Activated CD4-positive, alpha-beta T cell treated with anti-CD3 and anti-CD28 coated beads for 36 hours (primary cell): ENCODE data around the gene MAMDC2. TPM values are rescaled to one million over a fixed set of nuclear protein-coding genes. Genes with fewer than 3 reads are reported as not detected.

Experiments
- ATAC-seq: fragments of 200-7000 bp; cut with Tn5 transposase; one replicate; pipeline ENCODE4 v1.10.0; 2021; ENCODE audit warnings: mild to moderate bottlenecking, moderate library complexity
- CTCF ChIA-PET: fragments of 350-600 bp; sonication (Branson Sonifier 250); formaldehyde crosslinking; loops from one replicate; lab custom pipeline; 2021; ENCODE audit warnings: antibody characterized with exemption; lab: Charles Lee
- POLR2A ChIA-PET: fragments of 350-600 bp; sonication (Branson Sonifier 250); formaldehyde crosslinking; loops from one replicate; lab custom pipeline; 2021; ENCODE audit warnings: antibody characterized with exemption, inconsistent platforms; lab: Charles Lee
- DNase-seq: peaks from one replicate; pipeline ENCODE4 v3.0.0-alpha.2; 2020
- H3K27ac Mint-ChIP-seq: one replicate; pipeline ENCODE4 v1.8.0; 2021; ENCODE audit warnings: mixed read lengths
- H3K27me3 Mint-ChIP-seq: one replicate; pipeline ENCODE4 v1.8.0; 2021; ENCODE audit warnings: mixed read lengths
- H3K36me3 Mint-ChIP-seq: one replicate; pipeline ENCODE4 v1.8.0; 2021; ENCODE audit warnings: low read depth, mixed read lengths
- H3K4me1 Mint-ChIP-seq: one replicate; pipeline ENCODE4 v1.8.0; 2021; ENCODE audit warnings: mixed read lengths
- H3K4me3 Mint-ChIP-seq: one replicate; pipeline ENCODE4 v1.8.0; 2021; ENCODE audit warnings: mild to moderate bottlenecking, moderate library complexity, mixed read lengths
- H3K9me3 Mint-ChIP-seq: one replicate; pipeline ENCODE4 v1.8.0; 2021; ENCODE audit warnings: low read depth, mixed read lengths
- intact Hi-C, 2 experiments: fragments of 100-400 bp; cut with DNase I in 1 of 2; cut with micrococcal nuclease in 1 of 2; formaldehyde crosslinking; loops; one replicate each; pipeline versions ENCODE4 v1.14.2 to v1.15.1; 2022 to 2024; cut with DNase I, micrococcal nuclease
- total RNA-seq, 2 experiments: library from RNA; stranded (reverse); gene quantifications; one replicate each; pipeline ENCODE4 v1.2.3, GENCODE V29; 2021

Gene MAMDC2
- total RNA-seq, 2 experiments from 2014 or later = not detected

DNA sequence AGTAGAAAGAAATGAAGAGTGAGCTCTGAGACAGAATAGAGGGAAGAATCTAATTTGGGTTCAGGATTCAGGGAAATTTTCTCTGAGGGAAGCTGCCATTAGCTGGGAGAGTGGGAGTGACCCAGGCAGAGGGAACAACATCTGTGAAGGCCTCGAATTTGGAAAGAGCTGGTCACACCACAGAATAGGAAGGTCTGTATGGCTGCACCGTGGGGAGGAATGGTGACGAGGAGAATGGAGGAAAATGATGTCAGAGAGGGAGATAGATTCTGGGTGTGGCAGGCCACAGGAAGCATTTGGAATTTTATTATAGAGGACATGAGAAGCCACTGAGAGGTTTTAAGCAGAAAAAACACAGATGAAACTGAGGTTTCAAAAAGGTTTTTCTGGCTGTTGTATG is 98.5 kb downstream of the MAMDC2 start:
- no peak for DNase-seq
- H3K9me3 Mint-ChIP-seq = no peaks in the 10 kb centered on the region

DNA sequence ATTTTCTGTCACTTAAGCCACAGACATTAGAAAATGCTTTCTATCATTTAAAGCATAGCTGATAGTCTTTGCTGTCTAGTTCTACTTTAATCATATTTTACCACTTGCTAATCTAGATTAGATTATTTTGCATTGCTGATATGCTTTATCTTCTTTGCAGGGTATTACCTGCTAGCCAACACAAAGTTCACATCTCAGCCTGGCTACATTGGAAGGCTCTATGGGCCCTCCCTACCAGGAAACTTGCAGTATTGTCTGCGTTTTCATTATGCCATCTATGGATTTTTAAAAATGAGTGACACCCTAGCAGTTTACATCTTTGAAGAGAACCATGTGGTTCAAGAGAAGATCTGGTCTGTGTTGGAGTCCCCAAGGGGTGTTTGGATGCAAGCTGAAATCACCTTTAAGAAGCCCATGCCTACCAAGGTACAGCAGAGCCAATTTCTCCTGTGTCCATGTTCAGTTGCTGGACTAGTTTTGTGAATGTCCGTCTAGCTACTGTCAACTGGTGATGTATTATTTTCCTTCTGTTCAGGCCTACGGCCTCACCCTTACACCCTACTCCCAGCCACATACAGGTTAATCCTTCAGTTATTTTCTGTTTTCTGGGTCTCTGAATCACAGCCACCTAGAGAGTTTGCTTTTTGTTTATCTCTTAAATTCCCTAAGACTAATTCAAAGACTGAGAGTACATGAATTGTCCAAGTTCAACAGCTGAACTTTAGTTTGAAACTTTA is 99.9 kb downstream of the MAMDC2 start:
- peaks cover 10% of the 10 kb centered on the region for H3K27me3 Mint-ChIP-seq
- CTCF ChIA-PET = no interaction called here

More for the DNA sequence above, 98.5 kb downstream of the MAMDC2 start:
- no peaks in the 10 kb centered on the region for H3K4me1 Mint-ChIP-seq
- intact Hi-C loops = no loop called here
- H3K36me3 Mint-ChIP-seq = no peaks in the 10 kb centered on the region
- ChIA-PET POLR2A (no interaction called here), CTCF (no interaction called here)
- ATAC-seq = no peak
- H3K4me3 Mint-ChIP-seq = no peak overlapping the region
- H3K27ac Mint-ChIP-seq = no peak overlapping the region
- peaks cover 7% of the 10 kb centered on the region for H3K27me3 Mint-ChIP-seq

DNA sequence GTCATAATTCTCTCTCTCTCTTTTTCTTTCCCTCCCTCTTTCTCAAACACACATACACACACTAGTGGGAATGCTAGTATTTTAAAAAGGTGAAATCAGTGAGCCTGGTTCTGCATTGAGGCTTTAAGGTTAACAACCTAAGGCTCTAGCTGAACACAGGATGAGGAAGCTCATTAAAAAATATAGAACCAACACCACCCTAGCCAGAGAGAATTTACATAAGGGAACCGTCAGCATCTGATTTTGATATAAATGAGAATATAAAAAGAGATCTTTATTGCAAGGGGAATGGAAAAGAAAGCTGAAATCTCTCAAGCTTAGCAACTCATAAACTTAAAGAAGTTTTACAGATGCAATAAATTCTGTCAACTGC is 100.5 kb downstream of the MAMDC2 start:
- H3K27ac Mint-ChIP-seq = no peak overlapping the region
- POLR2A ChIA-PET = no interaction called here
- DNase-seq = no peak

More for the DNA sequence above, 99.9 kb downstream of the MAMDC2 start:
- no peak for ATAC-seq
- intact Hi-C loops = no loop called here
- H3K4me3 Mint-ChIP-seq = no peak overlapping the region
- no peaks in the 10 kb centered on the region for H3K36me3 Mint-ChIP-seq
- no peak for DNase-seq
- no peaks in the 10 kb centered on the region for H3K4me1 Mint-ChIP-seq
- no peaks in the 10 kb centered on the region for H3K9me3 Mint-ChIP-seq
- no peak overlapping the region for H3K27ac Mint-ChIP-seq
- POLR2A ChIA-PET = no interaction called here

GRCh38 chr9:70145981-70146380 is 102.3 kb downstream of the MAMDC2 start:
- CTCF ChIA-PET = no interaction called here
- no peak overlapping the region for H3K4me3 Mint-ChIP-seq
- no peak overlapping the region for H3K27ac Mint-ChIP-seq
- DNase-seq = no peak
- POLR2A ChIA-PET = no interaction called here
- no peak for ATAC-seq
- H3K36me3 Mint-ChIP-seq = no peaks in the 10 kb centered on the region
- H3K9me3 Mint-ChIP-seq = no peaks in the 10 kb centered on the region
- H3K27me3 Mint-ChIP-seq = peaks cover 9% of the 10 kb centered on the region
- H3K4me1 Mint-ChIP-seq = no peaks in the 10 kb centered on the region
- intact Hi-C loops = no loop called here

More for the DNA sequence above, 100.5 kb downstream of the MAMDC2 start:
- Mint-ChIP-seq H3K9me3 (no peaks in the 10 kb centered on the region), H3K36me3 (no peaks in the 10 kb centered on the region), H3K4me3 (no peak overlapping the region), H3K4me1 (no peaks in the 10 kb centered on the region), H3K27me3 (peaks cover 10% of the 10 kb centered on the region)
- CTCF ChIA-PET = no interaction called here
- intact Hi-C loops = no loop called here
- ATAC-seq = no peak

DNA sequence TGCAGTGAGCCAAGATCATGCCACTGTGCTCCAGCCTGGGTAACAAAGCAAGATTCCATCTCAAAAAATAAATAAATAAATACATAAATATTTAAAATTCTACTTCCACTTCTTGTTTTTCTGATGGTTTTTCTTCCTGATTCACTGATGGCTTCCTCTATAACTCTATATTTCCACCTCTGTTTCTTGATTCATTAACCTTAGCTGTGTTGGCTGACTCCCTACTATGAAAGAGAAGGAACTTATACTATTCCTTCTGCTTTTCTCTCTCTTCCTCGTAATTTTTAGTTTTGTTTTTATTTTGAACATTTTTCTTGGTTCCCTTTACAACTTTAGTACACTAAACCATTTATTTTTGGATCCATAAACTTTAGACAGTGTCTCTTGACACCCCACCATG is 103.5 kb downstream of the MAMDC2 start:
- Mint-ChIP-seq H3K9me3 (no peaks in the 10 kb centered on the region), H3K27me3 (peaks cover 6% of the 10 kb centered on the region), H3K4me1 (no peaks in the 10 kb centered on the region), H3K36me3 (no peaks in the 10 kb centered on the region), H3K27ac (no peak overlapping the region), H3K4me3 (no peak overlapping the region)
- DNase-seq (no peak), ATAC-seq (no peak)
- CTCF ChIA-PET = no interaction called here
- intact Hi-C loops = no loop called here
- POLR2A ChIA-PET = no interaction called here

DNA sequence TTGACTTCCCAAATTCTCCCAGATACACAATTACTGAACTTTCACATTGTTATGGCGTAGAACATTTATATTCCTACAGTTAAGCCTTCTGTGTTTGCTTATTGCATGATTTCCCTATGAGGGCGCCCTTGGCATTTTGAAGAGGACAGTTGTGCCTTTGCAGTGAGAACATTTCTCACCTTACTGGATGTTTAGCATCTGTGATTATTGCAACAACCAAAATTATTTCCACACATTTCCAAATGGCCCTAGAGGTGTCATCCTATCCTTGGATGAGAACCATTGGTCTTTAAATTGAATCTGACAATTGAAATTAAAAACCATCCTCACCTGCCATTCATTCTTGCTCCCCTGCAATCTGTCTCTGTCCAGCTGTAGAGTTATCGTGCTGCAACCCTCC is 104.0 kb downstream of the MAMDC2 start:
- no peaks in the 10 kb centered on the region for H3K36me3 Mint-ChIP-seq
- ATAC-seq (no peak), DNase-seq (no peak)
- intact Hi-C loops = no loop called here
- POLR2A ChIA-PET = no interaction called here
- H3K27ac Mint-ChIP-seq = no peak overlapping the region
- CTCF ChIA-PET = no interaction called here
- H3K27me3 Mint-ChIP-seq = peaks cover 6% of the 10 kb centered on the region
- no peaks in the 10 kb centered on the region for H3K4me1 Mint-ChIP-seq
- no peak overlapping the region for H3K4me3 Mint-ChIP-seq
- H3K9me3 Mint-ChIP-seq = no peaks in the 10 kb centered on the region

GRCh38 chr9:70152350-70152749 is 108.7 kb downstream of the MAMDC2 start:
- no peak overlapping the region for H3K27ac Mint-ChIP-seq
- ChIA-PET POLR2A (no interaction called here), CTCF (interaction anchor here (0.8 kb wide), 1 partner anchor 41 kb away, joined by 3 read pairs; no protein-coding TSS in a partner anchor)

GRCh38 chr9:70156729-70157128 is 113.1 kb downstream of the MAMDC2 start:
- no peak overlapping the region for H3K4me3 Mint-ChIP-seq
- no peaks in the 10 kb centered on the region for H3K36me3 Mint-ChIP-seq
- H3K27me3 Mint-ChIP-seq = peaks cover 19% of the 10 kb centered on the region
- CTCF ChIA-PET = no interaction called here
- intact Hi-C loops = no loop called here
- POLR2A ChIA-PET = no interaction called here
- no peaks in the 10 kb centered on the region for H3K4me1 Mint-ChIP-seq
- no peaks in the 10 kb centered on the region for H3K9me3 Mint-ChIP-seq
- H3K27ac Mint-ChIP-seq = no peak overlapping the region
- DNase-seq = no peak
- ATAC-seq = no peak

More at GRCh38 chr9:70152350-70152749, 108.7 kb downstream of the MAMDC2 start:
- no peaks in the 10 kb centered on the region for H3K4me1 Mint-ChIP-seq
- H3K27me3 Mint-ChIP-seq = peaks cover 21% of the 10 kb centered on the region
- DNase-seq = no peak
- ATAC-seq = no peak
- H3K4me3 Mint-ChIP-seq = no peak overlapping the region
- H3K9me3 Mint-ChIP-seq = no peaks in the 10 kb centered on the region
- intact Hi-C loops = no loop called here
- no peaks in the 10 kb centered on the region for H3K36me3 Mint-ChIP-seq

- POLR2A ChIA-PET = no interaction called here
- CTCF ChIA-PET = no interaction called here
- ATAC-seq (no peak), DNase-seq (no peak)
- intact Hi-C loops = no loop called here
- Mint-ChIP-seq H3K4me1 (no peaks in the 10 kb centered on the region), H3K36me3 (no peaks in the 10 kb centered on the region), H3K27ac (no peak overlapping the region), H3K4me3 (no peak overlapping the region), H3K9me3 (no peaks in the 10 kb centered on the region), H3K27me3 (peaks cover 21% of the 10 kb centered on the region)
Observed at GRCh38 chr9:70159630-70160029, 116.0 kb downstream of the MAMDC2 start.

- no peak overlapping the region for H3K4me3 Mint-ChIP-seq
- ChIA-PET CTCF (interaction anchor here (0.8 to 1.0 kb wide), 2 partner anchors 11 to 119 kb away, joined by 3 read pairs; no protein-coding TSS in a partner anchor), POLR2A (no interaction called here)
- peaks cover 11% of the 10 kb centered on the region for H3K27me3 Mint-ChIP-seq
- H3K4me1 Mint-ChIP-seq = no peaks in the 10 kb centered on the region
- intact Hi-C loops = no loop called here
- no peak for ATAC-seq
- no peaks in the 10 kb centered on the region for H3K9me3 Mint-ChIP-seq
- DNase-seq = no peak
- no peak overlapping the region for H3K27ac Mint-ChIP-seq
- no peaks in the 10 kb centered on the region for H3K36me3 Mint-ChIP-seq
Observed at GRCh38 chr9:70160686-70161600, 117.3 kb downstream of the MAMDC2 start.

GRCh38 chr9:70165006-70165602 is 121.5 kb downstream of the MAMDC2 start:
- intact Hi-C loops = no loop called here

More at GRCh38 chr9:70165006-70165602, 121.5 kb downstream of the MAMDC2 start:
- H3K4me1 Mint-ChIP-seq = no peaks in the 10 kb centered on the region
- no peaks in the 10 kb centered on the region for H3K9me3 Mint-ChIP-seq
- POLR2A ChIA-PET = no interaction called here
- DNase-seq (no peak), ATAC-seq (no peak)
- no peak overlapping the region for H3K4me3 Mint-ChIP-seq
- H3K27me3 Mint-ChIP-seq = peaks cover 2% of the 10 kb centered on the region
- no peaks in the 10 kb centered on the region for H3K36me3 Mint-ChIP-seq
- CTCF ChIA-PET = no interaction called here
- H3K27ac Mint-ChIP-seq = no peak overlapping the region
